ENCODE data around the gene TMEM117.

TMEM117 gene

GRCh38 chr12:43887397-43887796 is 51.5 kb downstream of the TMEM117 start:
- Histone ChIP-seq H3K36me3 (no peaks in the 10 kb centered on the region), H3K4me1 (ENCODE audit: control insufficient read depth in 1 of 2, insufficient read depth in 1 of 2, low read depth in 1 of 2, low read length in 1 of 2) (no peaks in the 10 kb centered on the region), H3K9me3 (no peaks in the 10 kb centered on the region), H3K4me3 (ENCODE audit: low read depth in 1 of 2, low read length in 1 of 2) (no peak overlapping the region), H3K27ac (no peak overlapping the region), H3K27me3 (no peaks in the 10 kb centered on the region)
- TF ChIP-seq CTCF (IDR thresholded peaks at IDR 0.05), result no peak

DNA sequence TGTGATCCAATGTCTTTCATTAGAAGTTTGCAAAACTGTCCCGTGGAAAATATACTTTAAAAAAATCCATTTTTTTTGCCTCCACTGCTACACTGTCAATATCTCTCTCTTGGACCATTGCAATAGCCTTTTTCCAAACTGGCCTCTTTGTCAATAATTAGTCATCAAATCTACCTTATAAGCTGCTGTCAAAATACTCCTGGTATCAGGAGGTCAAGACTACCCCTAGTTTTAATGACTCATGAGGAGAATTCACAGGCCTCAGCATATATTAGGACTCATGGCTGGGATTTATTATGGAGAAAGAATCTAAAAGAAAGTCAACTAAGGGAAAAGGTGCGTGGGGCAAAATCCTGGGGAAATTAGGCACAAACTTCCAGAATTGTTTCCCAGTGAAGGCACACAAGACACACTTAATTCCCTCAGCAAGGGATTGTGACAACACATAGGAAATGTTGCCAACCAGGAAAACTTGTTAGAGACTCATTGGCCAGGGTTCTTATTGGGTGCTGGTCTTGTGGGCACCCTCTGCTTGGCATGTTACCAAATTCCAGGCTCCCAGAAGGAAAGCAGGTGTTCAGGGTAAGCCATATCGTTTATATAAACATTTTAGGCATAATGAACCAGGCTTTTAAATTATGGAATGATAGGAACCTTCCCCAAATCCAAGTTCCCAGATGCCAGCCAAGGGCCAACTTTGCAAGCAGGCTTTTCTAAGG is 56.1 kb downstream of the TMEM117 start:
- Histone ChIP-seq H3K36me3 (no peaks in the 10 kb centered on the region), H3K27ac (no peak overlapping the region), H3K4me1 (ENCODE audit: control insufficient read depth in 1 of 2, insufficient read depth in 1 of 2, low read depth in 1 of 2, low read length in 1 of 2) (no peaks in the 10 kb centered on the region), H3K27me3 (no peaks in the 10 kb centered on the region), H3K9me3 (no peaks in the 10 kb centered on the region), H3K4me3 (ENCODE audit: low read depth in 1 of 2, low read length in 1 of 2) (no peak overlapping the region)
- no peak for TF ChIP-seq CTCF (IDR thresholded peaks at IDR 0.05)

GRCh38 chr12:43893670-43894069 is 57.8 kb downstream of the TMEM117 start:
- no peak for TF ChIP-seq CTCF (IDR thresholded peaks at IDR 0.05)
- Histone ChIP-seq H3K4me3 (ENCODE audit: low read depth in 1 of 2, low read length in 1 of 2) (no peak overlapping the region), H3K36me3 (no peaks in the 10 kb centered on the region), H3K27ac (no peak overlapping the region), H3K27me3 (no peaks in the 10 kb centered on the region), H3K4me1 (ENCODE audit: control insufficient read depth in 1 of 2, insufficient read depth in 1 of 2, low read depth in 1 of 2, low read length in 1 of 2) (no peaks in the 10 kb centered on the region), H3K9me3 (no peaks in the 10 kb centered on the region)

- H3K9me3 ChIP-seq, result no peaks in the 10 kb centered on the region
- TF ChIP-seq CTCF (IDR thresholded peaks at IDR 0.05), result no peak
These were observed 59.8 kb downstream of the TMEM117 start for GRCh38 chr12:43895580-43896206.

GRCh38 chr12:43896496-43896895 is 60.6 kb downstream of the TMEM117 start:
- Histone ChIP-seq H3K4me3 (ENCODE audit: low read depth in 1 of 2, low read length in 1 of 2) (no peak overlapping the region), H3K4me1 (ENCODE audit: control insufficient read depth in 1 of 2, insufficient read depth in 1 of 2, low read depth in 1 of 2, low read length in 1 of 2) (no peaks in the 10 kb centered on the region), H3K9me3 (no peaks in the 10 kb centered on the region), H3K36me3 (no peaks in the 10 kb centered on the region), H3K27me3 (no peaks in the 10 kb centered on the region), H3K27ac (no peak overlapping the region)
- TF ChIP-seq CTCF (IDR thresholded peaks at IDR 0.05), result no peak

More at GRCh38 chr12:43895580-43896206, 59.8 kb downstream of the TMEM117 start:
- H3K36me3 ChIP-seq, result no peaks in the 10 kb centered on the region
- H3K27me3 ChIP-seq, result no peaks in the 10 kb centered on the region
- no peaks in the 10 kb centered on the region for H3K4me1 ChIP-seq (ENCODE audit: control insufficient read depth in 1 of 2, insufficient read depth in 1 of 2, low read depth in 1 of 2, low read length in 1 of 2)
- H3K27ac ChIP-seq, result no peak overlapping the region
- H3K4me3 ChIP-seq (ENCODE audit: low read depth in 1 of 2, low read length in 1 of 2), result no peak overlapping the region
